Stimulated activated CD8-positive, alpha-beta memory T cell treated with anti-CD3 and anti-CD28 coated beads, Interleukin-15, amount 100 ng/mL, for 1 hour (primary cell): Measurements from ENCODE around the gene FAM149B1.
"Not testable (repeated sequence)": the region's sequence is repeated elsewhere in the genome, so short reads cannot be mapped to it uniquely, and the experiment has no call there.

Experiments
- DNase-seq: peaks from one replicate; pipeline ENCODE4 v3.0.0-alpha.2; 2020; ENCODE audit warnings: low read depth

The FAM149B1 gene

GRCh38 chr10:73233883-73234282 lies 66.0 kb downstream of the FAM149B1 start:
- DNase-seq = no peak

GRCh38 chr10:73234695-73235094 lies 66.8 kb downstream of the FAM149B1 start:
- DNase-seq = no peak

- DNase-seq = no peak
Observed at GRCh38 chr10:73238990-73239566, 71.2 kb downstream of the FAM149B1 start.

GRCh38 chr10:73239908-73240307 lies 72.0 kb downstream of the FAM149B1 start:
- no peak for DNase-seq

GRCh38 chr10:73244866-73245477 lies 77.1 kb downstream of the FAM149B1 start:
- DNase-seq = no peak

GRCh38 chr10:73246322-73246645 lies 78.4 kb downstream of the FAM149B1 start:
- no peak for DNase-seq

- DNase-seq = peak; percentile 97
Observed at GRCh38 chr10:73246646-73247508, 79.0 kb downstream of the FAM149B1 start, which contains the start of gene DNAJC9. DNAJC9 (minus strand) TSS chr10:73247255; CDS start chr10:73247189, 66 bp downstream.

GRCh38 chr10:73247509-73248258 lies 79.8 kb downstream of the FAM149B1 start:
- DNase-seq = no peak

- DNase-seq = no peak
Observed at GRCh38 chr10:73248259-73248724, 80.4 kb downstream of the FAM149B1 start.

GRCh38 chr10:73251683-73252444 lies 83.9 kb downstream of the FAM149B1 start:
- no peak for DNase-seq

- DNase-seq = peak; percentile 81
Observed at GRCh38 chr10:73252445-73253224, 84.7 kb downstream of the FAM149B1 start, which contains the start of gene MRPS16. MRPS16 (minus strand) TSS chr10:73252644; CDS start chr10:73252482, 162 bp downstream.

GRCh38 chr10:73253225-73253555 lies 85.3 kb downstream of the FAM149B1 start:
- DNase-seq = no peak

GRCh38 chr10:73258612-73259011 lies 90.7 kb downstream of the FAM149B1 start:
- DNase-seq = not testable (repeated sequence)

GRCh38 chr10:73261362-73261995 lies 93.6 kb downstream of the FAM149B1 start:
- no peak for DNase-seq

- no peak for DNase-seq
Observed at GRCh38 chr10:73262105-73262730, 94.3 kb downstream of the FAM149B1 start.

GRCh38 chr10:73262880-73263555 lies 95.1 kb downstream of the FAM149B1 start:
- no peak for DNase-seq

- no peak for DNase-seq
Observed at GRCh38 chr10:73263693-73264347, 95.9 kb downstream of the FAM149B1 start.

- DNase-seq = no peak
Observed at GRCh38 chr10:73264423-73264822, 96.5 kb downstream of the FAM149B1 start.

- DNase-seq = no peak
Observed at GRCh38 chr10:73281097-73281496, 113.2 kb downstream of the FAM149B1 start.
